ENCODE results near the gene PKP1.

- no peak for TF ChIP-seq YY1 (IDR thresholded peaks at IDR 0.05; ENCODE audit: low read depth, low read length)
- no peak for TF ChIP-seq EGR1 (IDR thresholded peaks at IDR 0.05; ENCODE audit: borderline replicate concordance in 1 of 2, low read depth in 2 of 2, low read length in 2 of 2)
- TF ChIP-seq, protein P1, sequence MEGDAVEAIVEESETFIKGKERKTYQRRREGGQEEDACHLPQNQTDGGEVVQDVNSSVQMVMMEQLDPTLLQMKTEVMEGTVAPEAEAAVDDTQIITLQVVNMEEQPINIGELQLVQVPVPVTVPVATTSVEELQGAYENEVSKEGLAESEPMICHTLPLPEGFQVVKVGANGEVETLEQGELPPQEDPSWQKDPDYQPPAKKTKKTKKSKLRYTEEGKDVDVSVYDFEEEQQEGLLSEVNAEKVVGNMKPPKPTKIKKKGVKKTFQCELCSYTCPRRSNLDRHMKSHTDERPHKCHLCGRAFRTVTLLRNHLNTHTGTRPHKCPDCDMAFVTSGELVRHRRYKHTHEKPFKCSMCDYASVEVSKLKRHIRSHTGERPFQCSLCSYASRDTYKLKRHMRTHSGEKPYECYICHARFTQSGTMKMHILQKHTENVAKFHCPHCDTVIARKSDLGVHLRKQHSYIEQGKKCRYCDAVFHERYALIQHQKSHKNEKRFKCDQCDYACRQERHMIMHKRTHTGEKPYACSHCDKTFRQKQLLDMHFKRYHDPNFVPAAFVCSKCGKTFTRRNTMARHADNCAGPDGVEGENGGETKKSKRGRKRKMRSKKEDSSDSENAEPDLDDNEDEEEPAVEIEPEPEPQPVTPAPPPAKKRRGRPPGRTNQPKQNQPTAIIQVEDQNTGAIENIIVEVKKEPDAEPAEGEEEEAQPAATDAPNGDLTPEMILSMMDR (IDR thresholded peaks at IDR 0.05 in 2 of 3, conservative IDR thresholded peaks at IDR 0.05 in 1 of 3; ENCODE audit: control insufficient read depth in 2 of 3, extremely low read depth in 1 of 3, insufficient read depth in 1 of 3, low read depth in 3 of 3, low read length in 3 of 3): no peak
- TF ChIP-seq POLR2AphosphoS5 (IDR thresholded peaks at IDR 0.05; ENCODE audit: low read length): no peak
- TF ChIP-seq SP1 (IDR thresholded peaks at IDR 0.05; ENCODE audit: low read depth, low read length): no peak
- TF ChIP-seq SREBF2 (IDR thresholded peaks at IDR 0.05; ENCODE audit: low read length): no peak
- TF ChIP-seq, protein P2, sequence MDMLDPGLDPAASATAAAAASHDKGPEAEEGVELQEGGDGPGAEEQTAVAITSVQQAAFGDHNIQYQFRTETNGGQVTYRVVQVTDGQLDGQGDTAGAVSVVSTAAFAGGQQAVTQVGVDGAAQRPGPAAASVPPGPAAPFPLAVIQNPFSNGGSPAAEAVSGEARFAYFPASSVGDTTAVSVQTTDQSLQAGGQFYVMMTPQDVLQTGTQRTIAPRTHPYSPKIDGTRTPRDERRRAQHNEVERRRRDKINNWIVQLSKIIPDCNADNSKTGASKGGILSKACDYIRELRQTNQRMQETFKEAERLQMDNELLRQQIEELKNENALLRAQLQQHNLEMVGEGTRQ (IDR thresholded peaks at IDR 0.05; ENCODE audit: borderline replicate concordance, low read depth, low read length): no peak
- no peak for TF ChIP-seq MAX (IDR thresholded peaks at IDR 0.05; ENCODE audit: low read depth, low read length)
- TF ChIP-seq RFX5 (IDR thresholded peaks at IDR 0.05; ENCODE audit: low read depth, low read length): no peak
- TF ChIP-seq NR2C1 (IDR thresholded peaks at IDR 0.05): no peak
- TF ChIP-seq, protein P3, sequence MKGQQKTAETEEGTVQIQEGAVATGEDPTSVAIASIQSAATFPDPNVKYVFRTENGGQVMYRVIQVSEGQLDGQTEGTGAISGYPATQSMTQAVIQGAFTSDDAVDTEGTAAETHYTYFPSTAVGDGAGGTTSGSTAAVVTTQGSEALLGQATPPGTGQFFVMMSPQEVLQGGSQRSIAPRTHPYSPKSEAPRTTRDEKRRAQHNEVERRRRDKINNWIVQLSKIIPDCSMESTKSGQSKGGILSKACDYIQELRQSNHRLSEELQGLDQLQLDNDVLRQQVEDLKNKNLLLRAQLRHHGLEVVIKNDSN (IDR thresholded peaks at IDR 0.05; ENCODE audit: borderline replicate concordance, extremely low read length, insufficient read depth, low read depth, low read length): no peak
These were observed 38.6 kb downstream of the PKP1 start for GRCh38 chr1:201321826-201322390.
